VCaP (cell line): ENCODE results near the gene CYP4B1.

Source experiments
- H3K27ac ChIP-seq: fragments of 450-650 bp; 2 replicates; pipeline ENCODE4 v1.5.1; 2017
- CTCF ChIP-seq: fragments of 450-650 bp; conservative IDR thresholded peaks from 2 replicates; pipeline ENCODE4 v1.5.1; 2017; ENCODE audit warnings: mild to moderate bottlenecking, moderate library complexity

The CYP4B1 gene

GRCh38 chr1:46812065-46812963 lies 13.5 kb downstream of the CYP4B1 start:
- H3K27ac ChIP-seq = no peak overlapping the region
- no peak for TF ChIP-seq CTCF

GRCh38 chr1:46812996-46813857 lies 14.4 kb downstream of the CYP4B1 start:
- no peak for TF ChIP-seq CTCF
- no peak overlapping the region for H3K27ac ChIP-seq

- H3K27ac ChIP-seq = no peak overlapping the region
- no peak for TF ChIP-seq CTCF
Measured at GRCh38 chr1:46813858-46814396, 15.1 kb downstream of the CYP4B1 start.

- H3K27ac ChIP-seq = no peak overlapping the region
- TF ChIP-seq CTCF = no peak
Measured at GRCh38 chr1:46815133-46815532, 16.3 kb downstream of the CYP4B1 start.

GRCh38 chr1:46816930-46817329 lies 18.1 kb downstream of the CYP4B1 start:
- no peak for TF ChIP-seq CTCF
- H3K27ac ChIP-seq = no peak overlapping the region

- TF ChIP-seq CTCF = no peak
- H3K27ac ChIP-seq = no peak overlapping the region
Measured at GRCh38 chr1:46817814-46818213, 19.0 kb downstream of the CYP4B1 start.

GRCh38 chr1:46818591-46818990 lies 19.7 kb downstream of the CYP4B1 start:
- H3K27ac ChIP-seq = no peak overlapping the region
- TF ChIP-seq CTCF = no peak
